Muscle layer of duodenum (tissue), 2 donors: Measurements from ENCODE around the gene CGRRF1.

Experiments used
- H3K27ac ChIP-seq: one replicate; pipeline ENCODE4 v1.7.0; 2013; ENCODE audit warnings: mild to moderate bottlenecking, low read length
- H3K27me3 ChIP-seq: one replicate; pipeline ENCODE4 v1.7.0; 2013; ENCODE audit warnings: low read depth, mild to moderate bottlenecking, control low read depth, low read length
- H3K36me3 ChIP-seq, 2 donors: one replicate each; pipeline ENCODE4 v1.7.0; 2013; ENCODE audit warnings: low read length in 2 of 2, control low read depth in 1 of 2, mild to moderate bottlenecking in 1 of 2; ENCODE audit not compliant: insufficient read depth in 2 of 2, control insufficient read depth in 1 of 2
- H3K4me1 ChIP-seq, 2 donors: one replicate each; pipeline ENCODE4 v1.7.0; 2013; ENCODE audit warnings: low read length in 2 of 2, mild to moderate bottlenecking in 2 of 2, control low read depth in 1 of 2, moderate library complexity in 1 of 2; ENCODE audit not compliant: insufficient read depth in 2 of 2, control insufficient read depth in 1 of 2
- H3K4me3 ChIP-seq, 2 donors: one replicate each; pipeline ENCODE4 v1.7.0; 2013; ENCODE audit warnings: low read length in 2 of 2, low read depth in 1 of 2, mild to moderate bottlenecking in 1 of 2
- H3K9me3 ChIP-seq, 2 donors: one replicate each; pipeline ENCODE4 v1.7.0; 2013; ENCODE audit warnings: low read length in 2 of 2, control low read depth in 1 of 2, mild to moderate bottlenecking in 1 of 2; ENCODE audit not compliant: control insufficient read depth in 1 of 2
- donor health status: healthy.

The CGRRF1 gene

DNA sequence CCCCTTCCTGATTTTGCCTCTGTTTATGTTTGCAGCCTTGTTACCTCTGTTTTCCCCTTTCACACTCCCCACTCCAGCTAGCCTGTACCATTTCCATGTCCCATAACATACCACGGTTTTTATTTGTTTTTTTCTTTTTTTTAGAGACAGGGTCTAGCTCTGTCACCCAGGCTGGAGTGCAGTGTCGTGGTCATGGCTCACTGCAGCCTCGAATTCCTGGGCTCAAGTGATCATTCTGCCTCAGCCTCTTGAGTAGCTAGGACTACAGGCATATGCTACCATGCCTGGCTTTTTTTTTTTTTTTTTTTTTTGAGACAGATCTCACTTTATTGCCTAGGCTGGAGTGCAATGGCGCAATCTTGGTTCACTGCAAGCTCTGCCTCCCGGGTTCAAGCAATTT is 38.8 kb downstream of the CGRRF1 start:
- Histone ChIP-seq H3K27me3 (no peaks in the 10 kb centered on the region), H3K9me3 (no peaks in the 10 kb centered on the region), H3K27ac (no peak overlapping the region), H3K4me3 (no peak overlapping the region), H3K36me3 (no peaks in the 10 kb centered on the region), H3K4me1 (no peaks in the 10 kb centered on the region)

DNA sequence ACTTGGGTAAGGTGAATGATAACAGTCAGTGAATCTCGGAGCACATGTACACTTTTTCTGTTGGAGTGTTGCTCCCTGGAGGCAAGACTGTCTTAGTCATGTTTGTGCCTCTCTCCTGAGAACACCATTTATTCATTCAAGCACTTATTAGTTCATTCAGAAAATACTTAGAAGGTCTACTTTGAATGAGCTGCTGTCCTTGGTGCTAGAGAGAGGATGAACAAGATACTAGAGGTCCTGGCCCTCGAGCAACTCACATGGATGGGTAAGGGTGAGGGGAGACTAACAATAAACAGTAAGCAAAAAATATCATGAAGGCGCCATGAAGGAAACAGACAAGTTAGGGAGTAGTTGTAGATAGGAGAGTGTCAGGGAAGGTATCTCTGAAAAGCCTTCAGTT is 40.2 kb downstream of the CGRRF1 start:
- H3K36me3 ChIP-seq: no peaks in the 10 kb centered on the region

DNA sequence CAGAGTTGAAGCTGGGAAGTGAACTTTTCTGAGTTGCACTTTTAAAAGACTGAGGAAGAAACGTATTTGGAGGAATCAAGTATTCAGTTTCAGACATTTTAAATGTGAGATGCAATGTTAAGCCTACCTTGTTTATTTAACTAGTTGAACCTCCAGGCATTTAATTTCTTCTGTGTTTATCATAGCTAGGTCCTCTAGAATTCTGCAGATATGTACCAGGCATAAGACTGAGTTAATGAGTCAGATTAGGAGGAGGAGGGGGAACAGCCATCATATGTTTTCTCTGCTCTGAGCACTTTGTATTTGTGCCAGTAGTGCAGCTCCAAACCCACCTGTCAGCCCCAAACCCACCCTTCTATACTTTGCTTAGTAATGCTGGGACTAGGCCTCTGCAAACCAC is 40.8 kb downstream of the CGRRF1 start:
- H3K4me1 ChIP-seq: no peaks in the 10 kb centered on the region
- no peaks in the 10 kb centered on the region for H3K27me3 ChIP-seq
- no peaks in the 10 kb centered on the region for H3K9me3 ChIP-seq
- H3K4me3 ChIP-seq: no peak overlapping the region
- H3K27ac ChIP-seq: no peak overlapping the region
- H3K36me3 ChIP-seq: no peaks in the 10 kb centered on the region

More for the DNA sequence above, 40.2 kb downstream of the CGRRF1 start:
- Histone ChIP-seq H3K27ac (no peak overlapping the region), H3K4me1 (no peaks in the 10 kb centered on the region), H3K27me3 (no peaks in the 10 kb centered on the region), H3K4me3 (no peak overlapping the region), H3K9me3 (no peaks in the 10 kb centered on the region)

DNA sequence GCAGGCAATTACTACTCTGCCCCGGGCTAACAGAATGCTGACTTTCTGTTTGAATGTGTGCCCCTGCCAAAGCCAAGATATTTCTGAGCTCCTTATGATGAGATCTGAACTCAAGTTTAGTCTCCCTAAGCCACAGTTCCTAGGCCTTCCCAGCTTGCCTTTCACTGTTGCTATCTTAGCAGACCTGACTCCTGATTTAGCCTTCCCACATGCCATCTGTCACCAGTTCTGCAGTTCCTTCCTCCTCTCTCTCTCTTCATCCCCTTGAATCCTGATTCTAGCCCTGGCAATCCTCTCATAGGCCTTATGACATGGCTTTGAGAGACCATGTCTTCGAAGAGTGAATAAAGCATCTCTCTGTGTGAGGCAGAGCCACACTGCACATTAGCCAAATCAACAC is 44.7 kb downstream of the CGRRF1 start:
- Histone ChIP-seq H3K27me3 (no peaks in the 10 kb centered on the region), H3K4me3 (no peak overlapping the region), H3K27ac (no peak overlapping the region), H3K4me1 (no peaks in the 10 kb centered on the region), H3K9me3 (no peaks in the 10 kb centered on the region), H3K36me3 (no peaks in the 10 kb centered on the region)

DNA sequence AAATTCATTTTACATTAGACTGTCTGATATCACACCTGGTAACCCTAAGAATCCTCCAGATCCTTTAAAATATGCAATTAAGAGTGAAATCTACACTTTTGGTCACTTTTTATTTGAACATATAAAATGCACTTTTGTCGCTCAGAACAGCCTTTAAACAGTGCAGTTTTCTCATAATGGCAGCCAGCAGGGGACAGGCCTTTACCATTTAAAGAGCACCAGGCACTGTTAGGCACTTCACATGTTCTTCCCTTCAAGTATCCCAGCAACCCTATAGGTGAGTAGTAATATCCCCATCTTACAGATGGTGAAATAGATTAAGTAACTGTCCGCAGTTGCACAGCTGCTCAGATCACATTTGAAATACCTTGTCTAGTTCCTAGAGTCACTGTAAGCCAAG is 45.9 kb downstream of the CGRRF1 start:
- Histone ChIP-seq H3K4me1 (no peaks in the 10 kb centered on the region), H3K4me3 (no peak overlapping the region), H3K27me3 (no peaks in the 10 kb centered on the region), H3K27ac (no peak overlapping the region), H3K36me3 (no peaks in the 10 kb centered on the region), H3K9me3 (no peaks in the 10 kb centered on the region)

DNA sequence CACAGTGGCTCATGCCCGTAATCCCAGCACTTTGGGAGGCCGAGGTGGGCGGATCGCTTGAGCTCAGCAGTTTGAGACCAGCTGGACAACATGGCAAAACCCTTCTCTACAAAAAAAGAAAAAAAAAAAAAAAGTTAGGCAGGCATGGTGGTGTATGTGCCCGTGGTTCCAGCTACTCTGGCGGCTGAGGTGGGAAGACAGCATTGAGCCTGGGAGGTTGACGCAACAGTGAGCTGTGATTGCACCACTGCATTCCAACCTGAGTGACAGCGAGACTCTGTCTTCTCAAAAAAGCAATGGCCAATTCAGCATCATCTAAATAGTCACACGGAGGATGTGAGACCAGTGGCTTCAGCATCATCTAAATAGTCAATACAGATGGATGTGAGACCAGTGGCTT is 46.8 kb downstream of the CGRRF1 start:
- Histone ChIP-seq H3K9me3 (no peaks in the 10 kb centered on the region), H3K4me3 (no peak overlapping the region), H3K36me3 (no peaks in the 10 kb centered on the region), H3K27me3 (no peaks in the 10 kb centered on the region), H3K27ac (no peak overlapping the region), H3K4me1 (no peaks in the 10 kb centered on the region)

DNA sequence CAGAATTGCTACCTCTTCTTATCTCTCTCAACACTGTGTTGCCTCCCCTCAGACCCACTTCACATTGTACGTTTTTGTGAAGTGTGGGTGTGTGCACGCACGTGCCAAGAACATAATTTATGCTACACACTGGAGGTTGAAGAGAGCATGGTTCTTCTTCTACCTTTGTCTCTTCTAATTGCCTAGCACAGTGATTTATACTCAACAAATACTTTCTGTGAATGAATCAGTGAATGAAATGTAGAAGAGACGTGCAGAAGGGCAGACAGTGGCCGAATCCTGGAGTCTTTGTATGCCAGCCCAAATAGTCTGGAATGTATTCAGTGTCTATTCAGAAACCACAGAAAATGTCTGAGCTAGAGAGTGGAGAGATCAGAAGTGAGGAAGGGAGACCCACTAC is 52.6 kb downstream of the CGRRF1 start:
- Histone ChIP-seq H3K4me1 (no peaks in the 10 kb centered on the region), H3K4me3 (no peak overlapping the region), H3K27me3 (no peaks in the 10 kb centered on the region), H3K27ac (no peak overlapping the region), H3K36me3 (peaks cover 0 to 4% of the 10 kb centered on the region in 2 donors), H3K9me3 (no peaks in the 10 kb centered on the region)

DNA sequence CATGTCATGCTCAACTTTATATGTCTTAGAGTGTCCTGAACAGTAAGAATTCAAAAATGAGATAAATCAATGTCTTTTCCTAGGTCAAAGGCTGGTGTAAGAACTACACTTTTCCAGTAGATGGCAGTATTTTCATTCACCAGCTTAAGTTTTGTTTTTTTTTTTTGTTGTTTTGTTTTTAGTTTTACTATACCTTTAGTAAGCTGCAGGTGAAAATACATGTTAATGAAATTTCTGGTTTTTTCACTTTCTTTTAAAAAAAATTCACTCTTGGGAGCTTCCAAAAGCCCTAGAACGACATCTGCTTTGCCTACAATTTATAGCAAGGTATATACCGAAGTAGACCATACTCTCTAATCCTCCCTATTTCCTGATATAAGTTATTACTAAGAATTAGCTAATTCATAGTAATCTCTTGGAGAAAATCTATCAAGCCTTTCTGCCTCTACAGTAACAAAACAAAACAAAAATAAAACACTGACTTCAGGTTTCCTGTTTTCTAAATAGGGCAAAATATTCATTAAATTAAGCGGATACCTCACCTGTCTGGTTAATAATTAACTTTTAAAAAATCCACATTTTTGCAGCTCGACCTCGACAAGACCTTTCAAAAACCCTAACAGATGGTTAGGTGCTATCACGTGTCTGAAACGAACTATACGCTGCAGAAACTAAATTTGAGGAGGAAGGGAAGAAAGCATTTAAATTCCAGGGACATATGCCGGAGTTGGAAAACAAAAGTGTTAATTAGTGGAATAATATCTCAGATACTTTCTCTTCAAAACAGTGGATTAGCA is 54.6 kb downstream of the CGRRF1 start:
- H3K4me3 ChIP-seq: peak overlapping the region; percentile 52 to 87

DNA sequence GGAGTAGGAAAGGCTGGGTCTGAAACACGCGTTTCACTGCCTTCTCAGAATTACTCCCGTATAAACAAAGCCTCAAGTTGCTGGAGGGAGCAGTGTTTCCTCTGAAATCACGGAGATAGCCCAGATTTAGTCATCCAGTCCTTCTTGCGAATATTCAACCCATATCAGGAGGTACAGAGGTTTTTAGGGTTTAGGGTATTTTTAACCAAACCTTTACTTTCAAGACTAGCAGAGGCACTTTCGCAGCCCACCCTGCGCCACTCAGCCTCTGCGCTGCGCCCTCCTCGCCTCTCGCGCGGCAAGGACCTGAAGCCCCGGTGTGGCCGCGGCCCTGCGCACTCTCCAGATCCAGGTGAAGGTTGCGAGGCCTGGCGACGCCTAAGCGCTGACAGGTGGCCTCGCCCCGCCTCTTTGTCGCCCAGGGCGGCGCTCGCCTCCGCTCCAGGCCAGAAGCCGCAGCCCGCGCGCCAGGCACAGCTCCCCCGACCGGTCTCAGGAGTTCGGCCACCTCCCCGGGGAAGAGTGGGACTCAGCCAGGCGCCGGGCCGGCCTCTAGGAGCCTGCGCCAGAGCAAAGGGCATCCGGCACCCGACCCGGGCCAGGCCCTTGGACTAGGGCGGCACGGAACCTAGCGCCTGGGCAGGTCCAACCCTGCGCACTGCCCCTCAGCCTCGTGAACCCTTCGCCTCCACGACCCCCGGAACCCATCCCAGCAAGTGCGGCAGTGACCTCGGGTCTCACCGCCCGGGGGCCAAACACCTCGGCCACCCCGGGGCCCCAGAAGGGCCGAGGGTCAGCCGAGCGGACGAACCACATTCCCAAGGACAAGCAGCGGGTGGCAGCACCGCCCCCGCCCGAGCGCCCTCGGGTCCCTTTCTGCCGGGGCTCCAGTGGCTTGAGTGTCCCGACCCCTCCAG is 55.4 kb downstream of the CGRRF1 start:
- Histone ChIP-seq H3K9me3 (no peaks in the 10 kb centered on the region), H3K36me3 (peaks cover 0 to 4% of the 10 kb centered on the region in 2 donors), H3K27ac (peak overlapping the region; percentile 89), H3K4me1 (no peaks in the 10 kb centered on the region), H3K4me3 (peak overlapping the region; percentile 52 to 87), H3K27me3 (no peaks in the 10 kb centered on the region)

More for the DNA sequence above, 54.6 kb downstream of the CGRRF1 start:
- Histone ChIP-seq H3K27ac (peak overlapping the region; percentile 89), H3K27me3 (no peaks in the 10 kb centered on the region), H3K4me1 (no peaks in the 10 kb centered on the region), H3K9me3 (no peaks in the 10 kb centered on the region), H3K36me3 (peaks cover 0 to 4% of the 10 kb centered on the region in 2 donors)

DNA sequence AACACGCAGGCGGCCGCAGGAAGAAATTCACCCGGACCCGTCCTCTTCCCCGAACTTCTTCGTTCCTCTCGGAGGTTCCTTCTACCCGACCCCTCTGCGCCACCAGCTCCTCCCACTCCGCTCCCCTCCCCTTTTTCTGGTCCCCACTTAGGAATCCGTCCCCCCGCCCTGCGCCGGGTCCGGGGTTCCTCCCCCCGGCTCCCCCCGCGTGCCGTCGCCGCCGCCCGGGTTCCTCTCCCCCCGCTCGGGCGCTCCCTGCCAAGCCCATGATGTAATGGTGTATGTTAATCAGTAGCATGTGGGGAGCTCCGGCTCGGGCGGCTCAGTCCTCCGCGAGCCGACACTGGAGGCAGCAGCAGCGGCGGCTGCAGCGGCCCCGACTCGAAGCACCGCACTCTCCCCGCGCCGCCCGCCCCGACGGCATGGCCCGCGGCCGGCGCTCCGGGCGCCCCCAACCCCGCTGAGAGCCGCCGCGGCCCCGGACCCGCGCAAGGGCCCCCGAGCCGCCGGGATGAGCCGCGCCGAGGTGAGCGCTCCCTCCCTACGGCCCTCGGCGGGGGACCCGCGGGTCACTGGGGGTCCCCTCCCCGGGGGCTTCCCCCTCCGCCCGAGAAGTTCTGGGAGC is 56.2 kb downstream of the CGRRF1 start:
- Histone ChIP-seq H3K4me3 (peak overlapping the region; percentile 81 to 87), H3K36me3 (peaks cover 0 to 4% of the 10 kb centered on the region in 2 donors), H3K27me3 (no peaks in the 10 kb centered on the region), H3K9me3 (no peaks in the 10 kb centered on the region), H3K4me1 (no peaks in the 10 kb centered on the region), H3K27ac (peak overlapping the region; percentile 89)
